Chondrocyte (in vitro differentiated cells): ENCODE data around the gene HAND2. TPM values are rescaled to one million over a fixed set of nuclear protein-coding genes. Genes with fewer than 3 reads are reported as not detected.

ENCODE experiments used
- DNase-seq: peaks from one replicate; pipeline ENCODE4 v3.0.0; 2021; ENCODE audit warnings: mixed read lengths, low spot score
- H3K27ac Mint-ChIP-seq: one replicate; pipeline ENCODE4 v1.8.0; 2021; ENCODE audit warnings: mild to moderate bottlenecking, moderate library complexity, mixed read lengths; ENCODE audit not compliant: unreplicated experiment
- H3K27me3 Mint-ChIP-seq: 2 replicates; pipeline ENCODE4 v1.8.0; 2021; ENCODE audit warnings: low read depth, mixed read lengths
- H3K36me3 Mint-ChIP-seq: 2 replicates; pipeline ENCODE4 v1.8.0; 2021; ENCODE audit warnings: low read depth, mixed read lengths
- H3K4me1 Mint-ChIP-seq: 2 replicates; pipeline ENCODE4 v1.8.0; 2021; ENCODE audit warnings: low read depth, mild to moderate bottlenecking, mixed read lengths
- H3K4me3 Mint-ChIP-seq: one replicate; pipeline ENCODE4 v1.8.0; 2021; ENCODE audit warnings: mild to moderate bottlenecking, moderate library complexity, mixed read lengths; ENCODE audit not compliant: unreplicated experiment
- H3K9me3 Mint-ChIP-seq: 2 replicates; pipeline ENCODE4 v1.8.0; 2021; ENCODE audit warnings: low read depth, mixed read lengths
- CTCF ChIP-seq: fragments of 200-600 bp; sonication (generic); IDR thresholded peaks from 2 replicates; pipeline ENCODE4 v1.5.0; 2021; ENCODE audit warnings: antibody characterized with exemption, mild to moderate bottlenecking, moderate library complexity
- total RNA-seq: library from RNA; stranded (reverse); gene quantifications from 3 replicates; pipeline ENCODE4 v1.2.1, GENCODE V29; 2021

Gene HAND2
- total RNA-seq, 1 donor from 2014 or later: not detected

- no peaks in the 10 kb centered on the region for H3K9me3 Mint-ChIP-seq
- no peaks in the 10 kb centered on the region for H3K36me3 Mint-ChIP-seq
- no peaks in the 10 kb centered on the region for H3K4me1 Mint-ChIP-seq
- H3K27ac Mint-ChIP-seq: no peak overlapping the region
- peaks cover 40% of the 10 kb centered on the region for H3K27me3 Mint-ChIP-seq
- DNase-seq: no peak
- no peak for TF ChIP-seq CTCF
- no peak overlapping the region for H3K4me3 Mint-ChIP-seq
Observed at GRCh38 chr4:173499658-173500535, 30.1 kb downstream of the HAND2 start.

GRCh38 chr4:173498771-173499170, 31.3 kb downstream of the HAND2 start:
- Mint-ChIP-seq H3K4me3 (no peak overlapping the region), H3K27me3 (peaks cover 33% of the 10 kb centered on the region), H3K27ac (no peak overlapping the region), H3K36me3 (no peaks in the 10 kb centered on the region), H3K9me3 (no peaks in the 10 kb centered on the region), H3K4me1 (peaks cover 10% of the 10 kb centered on the region)
- DNase-seq: no peak
- no peak for TF ChIP-seq CTCF

GRCh38 chr4:173498023-173498422, 32.0 kb downstream of the HAND2 start:
- no peak overlapping the region for H3K27ac Mint-ChIP-seq
- peaks cover 25% of the 10 kb centered on the region for H3K27me3 Mint-ChIP-seq
- peaks cover 10% of the 10 kb centered on the region for H3K4me1 Mint-ChIP-seq
- H3K4me3 Mint-ChIP-seq: no peak overlapping the region
- DNase-seq: no peak
- TF ChIP-seq CTCF: no peak
- H3K36me3 Mint-ChIP-seq: no peaks in the 10 kb centered on the region
- no peaks in the 10 kb centered on the region for H3K9me3 Mint-ChIP-seq

- H3K9me3 Mint-ChIP-seq: no peaks in the 10 kb centered on the region
- DNase-seq: no peak
- peaks cover 14% of the 10 kb centered on the region for H3K27me3 Mint-ChIP-seq
- H3K4me3 Mint-ChIP-seq: peak overlapping the region; percentile 68
- no peak overlapping the region for H3K27ac Mint-ChIP-seq
- peak; percentile 90 for TF ChIP-seq CTCF
- no peaks in the 10 kb centered on the region for H3K36me3 Mint-ChIP-seq
- H3K4me1 Mint-ChIP-seq: peaks cover 30% of the 10 kb centered on the region
Observed at GRCh38 chr4:173494013-173494970, 35.7 kb downstream of the HAND2 start.

- Mint-ChIP-seq H3K36me3 (no peaks in the 10 kb centered on the region), H3K4me3 (no peak overlapping the region), H3K9me3 (no peaks in the 10 kb centered on the region), H3K27me3 (peaks cover 14% of the 10 kb centered on the region), H3K4me1 (peaks cover 43% of the 10 kb centered on the region), H3K27ac (no peak overlapping the region)
- DNase-seq: no peak
- TF ChIP-seq CTCF: no peak
Observed at GRCh38 chr4:173493041-173493440, 37.0 kb downstream of the HAND2 start.
